Loucy (cell line): ENCODE measurements around the gene PEX12.

Experiments used
- CTCF ChIP-seq: fragments of 200-600 bp; sonication (generic); conservative IDR thresholded peaks from 2 replicates; pipeline ENCODE4 v1.5.1; 2014; ENCODE audit warnings: mild to moderate bottlenecking, antibody characterized with exemption, low read length
- EZH2phosphoT487 ChIP-seq: fragments of 200-600 bp; IDR thresholded peaks from 2 replicates; pipeline ENCODE4 v1.6.1; 2018; ENCODE audit warnings: antibody characterized with exemption, mild to moderate bottlenecking, moderate library complexity, borderline replicate concordance

DNA sequence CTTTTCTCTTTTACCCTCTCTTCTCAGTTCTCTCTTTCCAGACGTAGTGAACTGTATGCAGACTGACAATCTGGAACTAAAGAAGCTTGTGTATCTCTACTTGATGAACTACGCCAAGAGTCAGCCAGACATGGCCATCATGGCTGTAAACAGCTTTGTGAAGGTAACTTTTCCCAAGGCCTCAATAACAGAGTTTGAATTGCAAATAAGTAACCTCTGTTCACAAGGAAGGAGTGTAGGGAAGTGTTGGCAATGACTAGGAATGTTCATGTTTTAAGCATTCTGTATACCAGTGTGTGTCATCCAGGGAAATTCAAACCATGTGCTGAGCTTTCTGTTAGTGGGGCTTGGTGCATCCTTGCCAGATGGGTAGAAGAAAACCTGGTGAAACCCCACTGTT is 27.3 kb upstream of the PEX12 start:
- TF ChIP-seq CTCF (no peak), EZH2phosphoT487 (no peak)
